Ovary (tissue), 3 donors: ENCODE measurements around the gene SETD4.

Source experiments
- CTCF ChIP-seq, 3 donors: fragments of 450-650 bp in 2 of 3; fragments of 200-600 bp in 1 of 3; IDR thresholded peaks; one replicate each; pipeline versions ENCODE4 v1.5.1 to v1.8.0; 2016 to 2022; ENCODE audit warnings: antibody characterized with exemption in 3 of 3, mild to moderate bottlenecking in 1 of 3
- EP300 ChIP-seq: sonication (generic); formaldehyde crosslinking; IDR thresholded peaks from one replicate; pipeline ENCODE4 v1.6.1; 2017; ENCODE audit warnings: antibody characterized with exemption
- POLR2A ChIP-seq: fragments of 450-650 bp; IDR thresholded peaks from one replicate; pipeline ENCODE4 v1.6.1; 2017; ENCODE audit warnings: antibody characterized with exemption, mild to moderate bottlenecking, moderate library complexity
- donor health status: DM: no; HTN: no; CAD: no.

- TF ChIP-seq POLR2A (no peak), CTCF (IDR thresholded peaks at IDR 0.05) (no peak), EP300 (no peak)
These were observed 27.2 kb upstream of the SETD4 start for GRCh38 chr21:36087362-36088138.
